HG03457 (cell line): ENCODE results near the gene DALRD3.

ENCODE experiments used
- ATAC-seq: cut with Tn5 transposase; IDR thresholded peaks from one replicate; pipeline ENCODE4 v1.9.1; 2021; ENCODE audit warnings: moderate number of reproducible peaks; ENCODE audit not compliant: unreplicated experiment

Gene DALRD3

DNA sequence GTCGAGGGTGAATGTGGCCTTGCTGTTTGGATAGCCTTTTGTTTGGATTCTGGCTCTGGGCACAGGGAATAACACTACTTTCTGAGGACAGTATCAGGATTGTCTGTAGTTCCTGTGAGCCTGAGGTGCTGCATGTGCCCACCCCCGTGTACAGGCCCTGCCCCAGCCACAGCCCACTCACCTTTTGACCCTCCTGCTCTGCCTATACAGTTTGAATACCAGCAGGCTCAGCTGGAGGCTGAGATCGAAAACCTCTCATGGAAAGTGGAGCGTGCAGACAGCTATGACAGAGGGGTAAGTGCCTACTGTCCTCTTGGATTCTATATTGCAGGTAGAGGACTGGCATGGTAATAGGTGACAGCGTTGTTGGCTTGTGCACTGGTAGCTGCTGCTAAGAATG, 35.7 kb downstream of the DALRD3 start:
- no peak for ATAC-seq

DNA sequence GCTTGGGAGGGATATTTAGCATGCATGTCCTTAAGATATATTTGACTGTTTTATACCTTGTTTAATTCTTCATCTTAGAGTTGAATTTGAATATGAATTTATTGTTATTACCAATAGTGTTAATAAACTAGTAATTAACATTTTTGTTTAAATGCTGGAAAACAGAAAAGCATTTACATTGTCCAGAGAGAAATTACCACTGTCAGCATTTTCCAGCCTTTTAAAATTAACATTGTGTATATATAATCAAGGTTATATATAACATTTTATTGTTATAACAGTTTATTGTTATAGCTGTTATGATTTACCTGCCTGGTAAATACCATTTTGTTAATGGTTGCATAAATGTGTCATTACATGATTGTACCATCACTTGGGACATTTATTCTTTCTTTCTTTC, 36.4 kb downstream of the DALRD3 start:
- no peak for ATAC-seq

DNA sequence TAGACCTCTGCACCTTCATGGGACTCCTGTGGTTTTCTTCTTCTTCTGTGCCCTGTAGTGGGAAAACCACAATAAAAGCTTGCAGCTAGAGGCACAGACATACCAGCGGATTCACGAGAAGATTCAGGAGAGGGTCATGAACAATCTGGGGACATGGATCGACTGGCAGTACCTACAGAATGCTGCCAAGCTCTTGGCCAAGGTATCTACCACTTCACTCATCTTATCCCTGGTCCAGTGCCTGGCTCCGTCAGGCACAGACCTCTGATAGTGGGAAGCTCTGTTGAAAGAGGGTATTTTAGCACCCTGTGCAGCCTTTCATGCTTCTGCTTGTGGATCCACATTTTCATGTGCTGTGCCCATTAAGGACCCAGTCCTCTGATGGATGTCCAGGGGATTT, 38.1 kb downstream of the DALRD3 start:
- ATAC-seq, result no peak

DNA sequence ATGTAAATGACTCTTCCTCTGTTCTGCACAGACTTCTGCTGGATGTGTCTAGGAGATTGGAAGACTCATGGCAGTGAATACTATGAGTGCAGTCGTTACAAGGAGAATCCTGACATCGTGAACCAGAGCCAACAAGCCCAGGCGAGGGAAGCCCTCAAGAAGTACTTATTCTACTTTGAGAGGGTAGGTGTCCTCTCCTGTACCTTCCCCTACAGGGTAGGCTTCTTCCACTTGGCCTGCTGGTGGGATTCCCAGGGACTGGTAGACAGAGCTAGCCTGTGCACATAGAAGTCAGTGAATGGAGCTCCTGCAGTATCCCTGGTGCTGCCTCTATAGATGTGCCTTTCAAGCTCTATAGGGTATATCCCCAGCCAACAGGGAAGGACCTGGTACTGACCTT, 38.9 kb downstream of the DALRD3 start:
- ATAC-seq, result no peak

DNA sequence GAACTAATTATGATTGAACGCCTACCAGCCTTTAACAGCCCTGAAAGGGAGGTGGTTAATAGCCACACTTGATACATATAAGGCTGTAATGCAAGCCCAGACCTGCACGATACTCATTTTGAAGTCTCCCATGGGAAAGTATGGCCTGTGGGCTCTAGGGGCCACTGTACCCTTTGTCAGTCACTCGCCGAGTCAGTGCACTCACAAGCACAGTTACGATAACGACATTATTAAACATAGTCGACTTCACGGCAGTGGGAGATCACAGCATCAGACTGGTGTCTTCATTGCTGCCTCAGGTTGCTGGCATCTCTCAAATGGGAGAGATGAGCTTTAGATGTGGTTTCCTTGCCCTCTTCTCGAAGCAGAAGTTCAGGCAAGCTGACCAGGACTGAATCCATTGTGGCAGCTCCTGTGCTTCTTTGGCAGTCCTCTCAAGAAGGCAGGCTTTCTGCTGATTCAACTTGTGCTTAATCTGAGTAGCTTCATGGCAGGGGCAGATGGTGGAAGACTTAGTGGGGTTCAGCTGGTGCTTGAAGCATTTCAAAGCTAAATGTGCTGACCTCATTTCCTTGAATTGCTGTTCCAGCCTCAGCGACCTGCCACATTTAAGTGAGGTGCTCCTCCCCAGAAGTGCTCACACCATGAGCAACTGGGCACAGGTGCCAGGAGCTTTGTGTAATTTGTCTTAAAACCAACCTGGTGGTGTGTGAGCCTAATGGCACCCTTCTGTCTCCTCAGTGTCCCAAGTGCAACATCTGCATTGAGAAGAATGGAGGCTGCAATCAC, 44.1 kb downstream of the DALRD3 start:
- no peak for ATAC-seq

DNA sequence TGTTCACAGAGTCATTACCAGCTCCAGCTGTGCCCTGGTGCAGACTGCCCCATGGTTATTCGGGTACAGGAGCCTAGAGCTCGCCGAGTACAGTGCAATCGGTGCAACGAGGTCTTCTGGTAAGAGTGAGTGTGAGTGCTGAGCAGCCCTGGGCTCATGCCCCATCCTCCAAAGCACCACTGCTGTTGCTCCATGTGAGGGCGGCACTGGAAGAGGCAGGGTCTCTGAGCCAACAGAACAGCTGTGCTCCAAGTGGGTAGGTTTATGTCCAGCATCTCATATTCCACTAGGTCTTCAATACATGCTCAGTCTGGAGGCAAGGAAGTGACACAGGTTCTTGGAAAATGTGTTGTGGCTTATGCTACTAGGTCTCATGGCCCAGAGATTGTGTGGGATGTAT, 47.8 kb downstream of the DALRD3 start:
- no peak for ATAC-seq

DNA sequence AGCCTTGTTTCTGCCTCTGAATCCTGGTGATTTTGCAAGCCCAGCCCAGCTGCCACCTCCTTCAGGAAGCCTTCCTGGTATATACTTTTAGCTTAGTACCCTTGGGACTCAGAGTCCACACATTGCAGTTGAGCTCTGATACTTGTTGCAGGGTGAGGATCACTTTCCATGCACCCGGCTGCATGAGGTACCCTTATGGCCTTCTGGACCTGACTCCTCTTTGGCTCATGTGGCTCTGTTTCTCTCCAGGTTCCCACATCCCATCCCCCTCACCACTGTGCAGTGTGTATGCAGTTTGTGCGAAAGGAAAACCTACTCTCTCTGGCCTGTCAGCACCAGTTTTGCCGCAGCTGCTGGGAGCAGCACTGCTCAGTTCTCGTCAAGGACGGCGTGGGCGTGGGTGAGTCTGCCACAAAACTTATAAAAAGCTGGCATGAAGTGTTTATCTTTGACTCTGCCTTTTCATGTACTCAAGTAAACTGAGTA, 51.5 kb downstream of the DALRD3 start:
- ATAC-seq, result no peak

DNA sequence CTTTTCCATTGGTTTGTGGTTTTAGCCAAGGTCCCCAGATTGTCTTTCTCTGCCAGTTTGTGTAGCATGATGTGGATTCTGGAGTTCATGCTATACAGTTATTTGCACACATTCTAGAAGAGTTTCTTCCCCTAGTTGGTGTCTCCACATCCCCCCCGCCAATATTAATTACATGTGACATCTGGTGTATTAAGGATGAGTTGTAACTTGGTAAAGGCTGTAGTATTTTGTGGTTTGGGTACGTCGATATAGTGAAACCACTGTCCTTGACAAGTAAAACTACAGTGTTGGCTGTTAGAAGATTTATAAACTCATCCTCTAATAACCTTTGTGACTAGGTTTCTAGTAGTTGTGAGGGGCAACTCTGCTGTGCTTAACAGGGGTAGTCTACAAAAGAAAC, 52.0 kb downstream of the DALRD3 start:
- no peak for ATAC-seq
